ENCODE data around the gene GAREM1. TPM values are rescaled to one million over a fixed set of nuclear protein-coding genes. Genes with fewer than 3 reads are reported as not detected.

Gene GAREM1
- total RNA-seq, 1 experiment from 2014 or later, result 21.4 TPM

- Mint-ChIP-seq H3K4me3 (ENCODE audit: unreplicated experiment) (no peak overlapping the region), H3K4me1 (ENCODE audit: insufficient read depth, unreplicated experiment) (peaks cover 33% of the 10 kb centered on the region), H3K27me3 (ENCODE audit: insufficient read depth, unreplicated experiment) (no peaks in the 10 kb centered on the region), H3K36me3 (ENCODE audit: insufficient read depth, unreplicated experiment) (no peaks in the 10 kb centered on the region), H3K9me3 (ENCODE audit: unreplicated experiment) (no peaks in the 10 kb centered on the region), H3K27ac (ENCODE audit: low read depth, unreplicated experiment) (peak overlapping the region; percentile 68)
- BruUV-seq (replicated peaks), result no TSS peak
- no peak for TF ChIP-seq CTCF (IDR thresholded peaks at IDR 0.05; ENCODE audit: unreplicated experiment)
- ChIA-PET POLR2A (interaction anchor here (1.1 to 1.3 kb wide), 4 partner anchors 10 to 114 kb away, joined by 3 to 6 read pairs (median 4); no protein-coding TSS in a partner anchor), CTCF (no interaction called here)
- DNase-seq (ENCODE audit: unreplicated experiment), result no peak
- intact Hi-C loops (cut with micrococcal nuclease), result no loop called here
Measured at GRCh38 chr18:32355896-32356295, 114.8 kb downstream of the GAREM1 start.

- BruUV-seq (replicated peaks), result no TSS peak
- no peaks in the 10 kb centered on the region for H3K27me3 Mint-ChIP-seq (ENCODE audit: insufficient read depth, unreplicated experiment)
- H3K4me1 Mint-ChIP-seq (ENCODE audit: insufficient read depth, unreplicated experiment), result peaks cover 34% of the 10 kb centered on the region
- H3K9me3 Mint-ChIP-seq (ENCODE audit: unreplicated experiment), result no peaks in the 10 kb centered on the region
- H3K36me3 Mint-ChIP-seq (ENCODE audit: insufficient read depth, unreplicated experiment), result no peaks in the 10 kb centered on the region
- H3K27ac Mint-ChIP-seq (ENCODE audit: low read depth, unreplicated experiment), result no peak overlapping the region
- no peak overlapping the region for H3K4me3 Mint-ChIP-seq (ENCODE audit: unreplicated experiment)
- intact Hi-C loops (cut with micrococcal nuclease), result no loop called here
- TF ChIP-seq CTCF (IDR thresholded peaks at IDR 0.05; ENCODE audit: unreplicated experiment), result no peak
- no peak for DNase-seq (ENCODE audit: unreplicated experiment)
- ChIA-PET POLR2A (interaction anchor here (1.1 kb wide), 1 partner anchor 115 kb away, joined by 6 read pairs; no protein-coding TSS in a partner anchor), CTCF (interaction anchor here (0.7 kb wide), 1 partner anchor 195 kb away, joined by 3 read pairs; no protein-coding TSS in a partner anchor)
Measured at GRCh38 chr18:32354518-32354917, 116.2 kb downstream of the GAREM1 start.

GRCh38 chr18:32353257-32353656 lies 117.4 kb downstream of the GAREM1 start:
- DNase-seq (ENCODE audit: unreplicated experiment), result no peak
- Mint-ChIP-seq H3K4me3 (ENCODE audit: unreplicated experiment) (no peak overlapping the region), H3K36me3 (ENCODE audit: insufficient read depth, unreplicated experiment) (no peaks in the 10 kb centered on the region), H3K4me1 (ENCODE audit: insufficient read depth, unreplicated experiment) (peaks cover 34% of the 10 kb centered on the region), H3K9me3 (ENCODE audit: unreplicated experiment) (no peaks in the 10 kb centered on the region), H3K27ac (ENCODE audit: low read depth, unreplicated experiment) (peak overlapping the region; percentile 31), H3K27me3 (ENCODE audit: insufficient read depth, unreplicated experiment) (no peaks in the 10 kb centered on the region)
- no TSS peak for BruUV-seq (replicated peaks)
- intact Hi-C loops (cut with micrococcal nuclease), result no loop called here
- CTCF ChIA-PET, result no interaction called here
- TF ChIP-seq CTCF (IDR thresholded peaks at IDR 0.05; ENCODE audit: unreplicated experiment), result no peak
- POLR2A ChIA-PET, result no interaction called here

GRCh38 chr18:32351032-32351431 lies 119.7 kb downstream of the GAREM1 start:
- H3K9me3 Mint-ChIP-seq (ENCODE audit: unreplicated experiment), result no peaks in the 10 kb centered on the region
- CTCF ChIA-PET, result interaction anchor here (1.7 to 1.9 kb wide), 2 partner anchors 22 to 35 kb away, joined by 5 to 6 read pairs; no protein-coding TSS in a partner anchor
- no peaks in the 10 kb centered on the region for H3K36me3 Mint-ChIP-seq (ENCODE audit: insufficient read depth, unreplicated experiment)
- peaks cover 29% of the 10 kb centered on the region for H3K4me1 Mint-ChIP-seq (ENCODE audit: insufficient read depth, unreplicated experiment)
- no peak for DNase-seq (ENCODE audit: unreplicated experiment)
- no peak overlapping the region for H3K4me3 Mint-ChIP-seq (ENCODE audit: unreplicated experiment)
- no peak for TF ChIP-seq CTCF (IDR thresholded peaks at IDR 0.05; ENCODE audit: unreplicated experiment)
- intact Hi-C loops (cut with micrococcal nuclease), result loop anchor here (2.0 kb wide), 1 partner anchor 32 kb away; no protein-coding TSS in a partner anchor
- peak overlapping the region; percentile 94 for H3K27ac Mint-ChIP-seq (ENCODE audit: low read depth, unreplicated experiment)
- H3K27me3 Mint-ChIP-seq (ENCODE audit: insufficient read depth, unreplicated experiment), result no peaks in the 10 kb centered on the region
- BruUV-seq (replicated peaks), result no TSS peak
- POLR2A ChIA-PET, result interaction anchor here (0.6 to 3.8 kb wide), 9 partner anchors 16 to 169 kb away, joined by 3 to 36 read pairs (median 11); partner anchors contain the start of gene GAREM1
